Measurements from ENCODE around the gene EPB41. TPM values are rescaled to one million over a fixed set of nuclear protein-coding genes. Genes with fewer than 3 reads are reported as not detected.

EPB41 gene
- total RNA-seq, 5 donors from 2014 or later (not counting 1 experiment from before 2014, with no cell fraction given), result 199 to 257 (median 241) TPM

DNA sequence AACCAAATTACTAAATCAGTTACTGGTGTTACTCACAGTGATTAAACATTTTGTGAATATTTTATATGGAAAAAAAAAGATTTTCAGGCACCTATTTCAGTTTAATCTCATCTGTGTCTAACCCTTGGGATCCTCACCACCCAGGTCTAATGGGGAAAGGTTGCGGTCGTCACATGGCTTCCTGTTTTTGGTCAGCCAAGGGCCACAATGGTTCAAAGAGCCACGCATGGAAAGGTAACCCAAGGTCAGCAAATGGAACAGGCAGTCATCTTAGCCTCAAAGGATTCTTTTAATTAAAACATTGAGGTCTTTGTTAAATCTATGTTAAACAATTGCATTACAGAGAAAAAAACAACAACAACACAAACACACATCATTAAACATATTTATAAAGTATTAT, 245.4 kb downstream of the EPB41 start:
- H3K4me1 ChIP-seq (ENCODE audit: control insufficient read depth in 1 of 2, extremely low read depth in 1 of 2, insufficient read depth in 2 of 2, low read length in 2 of 2), result peaks cover 2 to 5% of the 10 kb centered on the region in 2 experiments
- Mint-ChIP-seq H3K36me3 (peaks cover 42% of the 10 kb centered on the region), H3K27me3 (no peaks in the 10 kb centered on the region), H3K4me3 (no peak overlapping the region), H3K4me1 (peaks cover 19 to 39% (median 37%) of the 10 kb centered on the region in 3 donors), H3K27ac (no peak overlapping the region), H3K9me3 (no peaks in the 10 kb centered on the region)
- ChIA-PET CTCF (no interaction called here), POLR2A (interaction anchor here in 1 of 2 donors (1.3 kb wide), 1 partner anchor 22 kb away, joined by 5 read pairs; the partner anchor contains the start of gene SRSF4)
- ATAC-seq (replicated peaks in 1 of 4), result no peak
- WGBS (ENCODE audit: insufficient coverage), result 75% methylated on average over 2 of the region's 3 CpGs
- no peak for DNase-seq
- H3K27ac ChIP-seq (ENCODE audit: low read length), result no peak overlapping the region
- H3K27me3 ChIP-seq (replicated peaks in 1 of 2; ENCODE audit: control insufficient read depth in 2 of 2, extremely low read depth in 1 of 2, insufficient read depth in 2 of 2, low read length in 1 of 2), result no peaks in the 10 kb centered on the region
- no peaks in the 10 kb centered on the region for H3K9me3 ChIP-seq
- no peak overlapping the region for H3K4me3 ChIP-seq (ENCODE audit: control insufficient read depth in 1 of 2, extremely low read depth in 1 of 2, low read length in 1 of 2)
- H3K36me3 ChIP-seq (ENCODE audit: control insufficient read depth in 2 of 2, extremely low read depth in 1 of 2, insufficient read depth in 1 of 2, low read length in 1 of 2), result peaks cover 4 to 57% of the 10 kb centered on the region in 2 donors

DNA sequence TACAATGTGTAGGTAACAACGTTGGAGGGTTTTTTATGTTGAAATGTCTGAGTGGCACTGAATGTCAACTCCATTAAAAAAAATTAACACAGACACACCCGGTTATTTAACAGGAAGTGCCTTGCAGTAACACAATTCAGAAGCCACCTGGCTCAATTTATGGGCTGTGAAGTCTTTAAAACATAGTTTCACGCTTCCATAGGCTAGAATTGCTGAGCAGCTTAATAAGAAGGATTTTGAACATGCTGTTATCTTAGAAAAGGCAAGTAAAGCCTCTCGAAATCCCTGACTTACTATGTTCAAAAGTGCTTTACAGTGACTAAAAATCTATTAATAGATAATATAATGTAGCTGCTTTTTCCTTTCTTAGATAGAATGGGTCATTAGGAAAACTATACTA, 247.7 kb downstream of the EPB41 start:
- Histone ChIP-seq H3K4me3 (ENCODE audit: control insufficient read depth in 1 of 2, extremely low read depth in 1 of 2, low read length in 1 of 2) (no peak overlapping the region), H3K27me3 (replicated peaks in 1 of 2; ENCODE audit: control insufficient read depth in 2 of 2, extremely low read depth in 1 of 2, insufficient read depth in 2 of 2, low read length in 1 of 2) (no peaks in the 10 kb centered on the region), H3K4me1 (ENCODE audit: control insufficient read depth in 1 of 2, extremely low read depth in 1 of 2, insufficient read depth in 2 of 2, low read length in 2 of 2) (peaks cover 7 to 16% of the 10 kb centered on the region in 2 experiments), H3K36me3 (ENCODE audit: control insufficient read depth in 2 of 2, extremely low read depth in 1 of 2, insufficient read depth in 1 of 2, low read length in 1 of 2) (peaks cover 4 to 57% of the 10 kb centered on the region in 2 donors), H3K9me3 (no peaks in the 10 kb centered on the region), H3K27ac (ENCODE audit: low read length) (no peak overlapping the region)
- ChIA-PET POLR2A (no interaction called here), CTCF (no interaction called here)
- Mint-ChIP-seq H3K36me3 (peaks cover 49% of the 10 kb centered on the region), H3K9me3 (no peaks in the 10 kb centered on the region), H3K27me3 (no peaks in the 10 kb centered on the region), H3K27ac (peak overlapping the region in 1 of 2 donors; percentile 6), H3K4me1 (peaks cover 38 to 59% (median 54%) of the 10 kb centered on the region in 3 donors), H3K4me3 (no peak overlapping the region)
- WGBS (ENCODE audit: insufficient coverage), result no CpG with 5 or more reads among the region's 4 CpGs
- DNase-seq, result no peak
- ATAC-seq (replicated peaks in 1 of 4), result no peak

DNA sequence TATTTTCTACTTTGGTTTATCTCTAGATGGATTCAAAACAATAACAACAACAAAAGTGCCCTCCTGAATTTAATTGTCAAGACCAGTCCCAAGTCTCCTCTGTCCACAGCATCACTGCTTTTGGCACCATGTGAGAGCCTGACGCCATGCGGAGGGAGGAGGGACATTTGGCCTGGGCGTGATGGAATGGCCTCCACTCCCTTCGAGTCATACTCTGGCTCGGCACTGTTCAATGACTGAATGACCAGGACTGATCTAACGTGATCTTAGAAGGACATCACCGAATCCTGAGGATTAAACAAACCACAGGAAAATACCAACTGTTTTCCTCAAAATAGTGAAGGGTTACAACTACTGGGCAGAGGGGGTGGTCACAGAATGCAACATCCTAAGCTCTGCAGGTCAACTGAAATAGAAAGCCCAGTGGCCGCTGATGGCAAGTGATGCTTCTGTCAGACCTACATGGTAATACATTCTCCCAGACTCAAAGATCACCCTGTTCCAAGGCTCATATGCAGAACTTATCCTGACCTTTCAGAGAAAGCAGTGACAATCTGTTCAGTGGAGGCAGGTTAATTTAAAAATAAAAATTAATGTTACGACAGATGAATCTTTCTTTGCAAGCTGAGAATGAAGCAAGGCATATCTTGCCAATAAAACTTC, 248.2 kb downstream of the EPB41 start:
- Mint-ChIP-seq H3K9me3 (no peaks in the 10 kb centered on the region), H3K4me3 (no peak overlapping the region), H3K27ac (no peak overlapping the region), H3K36me3 (peaks cover 49% of the 10 kb centered on the region), H3K4me1 (peaks cover 43 to 65% (median 60%) of the 10 kb centered on the region in 3 donors), H3K27me3 (no peaks in the 10 kb centered on the region)
- DNase-seq (no peak), ATAC-seq (replicated peaks in 1 of 4) (no peak)
- H3K9me3 ChIP-seq, result no peaks in the 10 kb centered on the region
- ChIA-PET POLR2A (no interaction called here), CTCF (no interaction called here)
- H3K27ac ChIP-seq (ENCODE audit: low read length), result no peak overlapping the region
- H3K27me3 ChIP-seq (replicated peaks in 1 of 2; ENCODE audit: control insufficient read depth in 2 of 2, extremely low read depth in 1 of 2, insufficient read depth in 2 of 2, low read length in 1 of 2), result no peaks in the 10 kb centered on the region
- WGBS (ENCODE audit: insufficient coverage), result 97% methylated on average over 5 of the region's 9 CpGs
- H3K4me1 ChIP-seq (ENCODE audit: control insufficient read depth in 1 of 2, extremely low read depth in 1 of 2, insufficient read depth in 2 of 2, low read length in 2 of 2), result peaks cover 7 to 20% of the 10 kb centered on the region in 2 experiments
- no peak overlapping the region for H3K4me3 ChIP-seq (ENCODE audit: control insufficient read depth in 1 of 2, extremely low read depth in 1 of 2, low read length in 1 of 2)
- peaks cover 4 to 53% of the 10 kb centered on the region in 2 donors for H3K36me3 ChIP-seq (ENCODE audit: control insufficient read depth in 2 of 2, extremely low read depth in 1 of 2, insufficient read depth in 1 of 2, low read length in 1 of 2)

DNA sequence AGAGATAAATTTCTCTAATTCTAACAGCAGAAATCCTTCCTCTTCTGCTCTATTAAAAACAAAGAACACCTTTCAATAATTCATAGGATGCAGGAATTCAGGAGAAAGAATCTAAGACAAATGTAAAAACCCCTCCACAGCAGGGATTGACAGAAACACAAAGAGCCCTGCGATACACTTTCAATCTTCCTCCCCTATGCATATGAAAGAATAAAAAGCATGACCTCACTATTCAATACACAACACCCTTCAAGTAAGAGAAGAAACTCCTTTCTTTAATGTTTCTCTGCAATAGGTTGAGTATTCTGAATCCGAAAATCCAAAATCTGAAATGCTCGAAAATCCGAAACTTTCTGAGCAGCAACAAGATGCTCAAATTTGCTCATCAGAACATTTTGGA, 250.2 kb downstream of the EPB41 start:
- WGBS (ENCODE audit: insufficient coverage), result 100% methylated on average over 2 of the region's 4 CpGs
- POLR2A ChIA-PET, result no interaction called here
- CTCF ChIA-PET, result no interaction called here
- Histone ChIP-seq H3K4me1 (ENCODE audit: control insufficient read depth in 1 of 2, extremely low read depth in 1 of 2, insufficient read depth in 2 of 2, low read length in 2 of 2) (peaks cover 7 to 20% of the 10 kb centered on the region in 2 experiments), H3K27ac (ENCODE audit: low read length) (no peak overlapping the region), H3K36me3 (ENCODE audit: control insufficient read depth in 2 of 2, extremely low read depth in 1 of 2, insufficient read depth in 1 of 2, low read length in 1 of 2) (peaks cover 0 to 41% of the 10 kb centered on the region in 2 donors), H3K4me3 (ENCODE audit: control insufficient read depth in 1 of 2, extremely low read depth in 1 of 2, low read length in 1 of 2) (no peak overlapping the region), H3K9me3 (no peaks in the 10 kb centered on the region), H3K27me3 (replicated peaks in 1 of 2; ENCODE audit: control insufficient read depth in 2 of 2, extremely low read depth in 1 of 2, insufficient read depth in 2 of 2, low read length in 1 of 2) (no peaks in the 10 kb centered on the region)
- ATAC-seq (replicated peaks in 1 of 4) (no peak), DNase-seq (no peak)
- peaks cover 43% of the 10 kb centered on the region for H3K36me3 Mint-ChIP-seq
- no peak overlapping the region for H3K4me3 Mint-ChIP-seq
- peaks cover 56 to 79% (median 76%) of the 10 kb centered on the region in 3 donors for H3K4me1 Mint-ChIP-seq
- H3K27ac Mint-ChIP-seq, result no peak overlapping the region
- H3K9me3 Mint-ChIP-seq, result no peaks in the 10 kb centered on the region
- no peaks in the 10 kb centered on the region for H3K27me3 Mint-ChIP-seq

DNA sequence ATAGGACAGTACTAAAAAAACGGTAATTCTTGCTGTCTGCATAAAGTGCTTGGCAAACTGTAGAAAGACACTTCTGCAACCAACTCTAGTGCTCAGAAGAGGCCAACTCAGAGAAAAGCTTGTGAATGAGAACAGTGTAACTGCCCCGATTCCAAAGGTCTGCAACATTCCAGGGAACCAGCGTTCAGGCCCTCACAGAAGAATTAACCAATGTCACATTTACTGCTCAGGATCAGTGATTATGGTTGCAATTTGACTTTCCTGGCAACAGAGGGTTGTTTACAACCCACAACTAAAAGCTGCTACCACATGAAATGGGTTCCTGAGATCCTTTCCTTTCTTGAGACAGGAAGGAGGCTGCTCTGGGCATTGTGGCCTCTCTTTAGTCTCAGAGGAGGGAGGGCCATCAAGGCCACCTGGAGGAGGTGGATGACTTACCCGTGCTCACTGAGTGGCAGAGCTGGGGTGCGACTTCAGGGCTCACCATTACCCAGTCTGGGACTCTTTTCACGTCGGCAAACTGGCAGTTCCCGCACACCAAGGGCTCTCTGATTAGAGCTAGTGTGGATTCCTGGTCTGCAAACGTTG, 252.0 kb downstream of the EPB41 start:
- H3K27me3 Mint-ChIP-seq, result no peaks in the 10 kb centered on the region
- peaks cover 14 to 31% of the 10 kb centered on the region in 2 experiments for H3K4me1 ChIP-seq (ENCODE audit: control insufficient read depth in 1 of 2, extremely low read depth in 1 of 2, insufficient read depth in 2 of 2, low read length in 2 of 2)
- H3K4me3 ChIP-seq (ENCODE audit: control insufficient read depth in 1 of 2, extremely low read depth in 1 of 2, low read length in 1 of 2), result no peak overlapping the region
- H3K9me3 Mint-ChIP-seq, result no peaks in the 10 kb centered on the region
- no peak overlapping the region for H3K27ac ChIP-seq (ENCODE audit: low read length)
- ATAC-seq (replicated peaks in 1 of 4) (peak in 1 of 4 experiments; percentile 43), DNase-seq (peak in 1 of 35 experiments; percentile 10)
- no peaks in the 10 kb centered on the region for H3K9me3 ChIP-seq
- ChIA-PET POLR2A (interaction anchor here in 1 of 2 donors (0.5 to 0.6 kb wide), 2 partner anchors 10 to 1352 kb away, joined by 5 read pairs; no protein-coding TSS in a partner anchor), CTCF (interaction anchor here in 1 of 2 donors (0.6 kb wide), 2 partner anchors 52 to 60 kb away, joined by 4 read pairs; no protein-coding TSS in a partner anchor)
- H3K27me3 ChIP-seq (replicated peaks in 1 of 2; ENCODE audit: control insufficient read depth in 2 of 2, extremely low read depth in 1 of 2, insufficient read depth in 2 of 2, low read length in 1 of 2), result no peaks in the 10 kb centered on the region
- peaks cover 74 to 89% (median 88%) of the 10 kb centered on the region in 3 donors for H3K4me1 Mint-ChIP-seq
- peaks cover 46% of the 10 kb centered on the region for H3K36me3 Mint-ChIP-seq
- H3K27ac Mint-ChIP-seq, result no peak overlapping the region
- peak overlapping the region in 1 of 3 donors; percentile 2 for H3K4me3 Mint-ChIP-seq
- 68% methylated on average over 8 of the region's 9 CpGs for WGBS (ENCODE audit: insufficient coverage)
- H3K36me3 ChIP-seq (ENCODE audit: control insufficient read depth in 2 of 2, extremely low read depth in 1 of 2, insufficient read depth in 1 of 2, low read length in 1 of 2), result peaks cover 2 to 32% of the 10 kb centered on the region in 2 donors

DNA sequence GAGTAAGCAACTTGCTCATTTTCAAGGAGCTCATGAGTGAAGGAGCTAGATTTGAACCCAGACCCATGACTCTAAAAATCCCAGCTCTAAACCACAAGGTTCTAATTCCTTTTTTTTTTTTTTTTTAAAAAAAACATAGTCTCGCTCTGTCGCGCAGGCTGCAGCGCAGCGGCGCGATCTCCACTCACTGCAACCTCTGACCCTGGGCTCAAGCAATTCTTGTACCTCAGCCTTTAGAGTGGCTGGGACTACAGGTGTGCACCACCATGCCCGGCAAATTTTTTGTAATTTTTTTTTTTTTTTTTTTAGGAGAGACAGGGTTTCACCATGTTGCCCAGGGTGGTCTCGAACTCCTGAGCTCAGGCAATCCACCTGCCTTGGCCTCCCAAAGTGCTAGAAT, 253.5 kb downstream of the EPB41 start:
- H3K27me3 Mint-ChIP-seq, result no peaks in the 10 kb centered on the region
- ChIA-PET POLR2A (interaction anchor here (0.6 to 1.0 kb wide), 6 partner anchors 9 to 726 kb away, joined by 3 to 9 read pairs (median 6); no protein-coding TSS in a partner anchor), CTCF (interaction anchor here (0.6 to 1.2 kb wide), 4 partner anchors 9 to 1634 kb away, joined by 3 to 5 read pairs (median 4); no protein-coding TSS in a partner anchor)
- H3K9me3 Mint-ChIP-seq, result no peaks in the 10 kb centered on the region
- Histone ChIP-seq H3K4me3 (ENCODE audit: control insufficient read depth in 1 of 2, extremely low read depth in 1 of 2, low read length in 1 of 2) (no peak overlapping the region), H3K4me1 (ENCODE audit: control insufficient read depth in 1 of 2, extremely low read depth in 1 of 2, insufficient read depth in 2 of 2, low read length in 2 of 2) (peaks cover 18 to 33% of the 10 kb centered on the region in 2 experiments), H3K27me3 (replicated peaks in 1 of 2; ENCODE audit: control insufficient read depth in 2 of 2, extremely low read depth in 1 of 2, insufficient read depth in 2 of 2, low read length in 1 of 2) (no peaks in the 10 kb centered on the region), H3K9me3 (no peaks in the 10 kb centered on the region), H3K36me3 (ENCODE audit: control insufficient read depth in 2 of 2, extremely low read depth in 1 of 2, insufficient read depth in 1 of 2, low read length in 1 of 2) (peaks cover 2 to 28% of the 10 kb centered on the region in 2 donors), H3K27ac (ENCODE audit: low read length) (no peak overlapping the region)
- ATAC-seq (replicated peaks in 1 of 4) (no peak), DNase-seq (no peak)
- no peak overlapping the region for H3K4me3 Mint-ChIP-seq
- H3K27ac Mint-ChIP-seq, result no peak overlapping the region
- peaks cover 54% of the 10 kb centered on the region for H3K36me3 Mint-ChIP-seq
- H3K4me1 Mint-ChIP-seq, result peaks cover 80 to 91% (median 90%) of the 10 kb centered on the region in 3 donors
- WGBS (ENCODE audit: insufficient coverage), result no CpG with 5 or more reads among the region's 9 CpGs
